C4-2B (cell line): Measurements from ENCODE around the gene OPCML.

Source experiments
- H3K27ac ChIP-seq: fragments of 450-650 bp; 2 replicates; pipeline ENCODE4 v1.5.1; 2017
- CTCF ChIP-seq: fragments of 450-650 bp; conservative IDR thresholded peaks from 2 replicates; pipeline ENCODE4 v1.5.1; 2017; ENCODE audit warnings: mild to moderate bottlenecking
- ZFX ChIP-seq: fragments of 450-650 bp; IDR thresholded peaks from 2 replicates; pipeline ENCODE4 v1.6.1; 2017

The OPCML gene

GRCh38 chr11:133047036-133047770 is 485.1 kb downstream of the OPCML start:
- TF ChIP-seq ZFX (no peak), CTCF (no peak)
- H3K27ac ChIP-seq = no peak overlapping the region

GRCh38 chr11:133046252-133046651 is 486.0 kb downstream of the OPCML start:
- TF ChIP-seq CTCF = no peak
- TF ChIP-seq ZFX = no peak
- H3K27ac ChIP-seq = no peak overlapping the region

GRCh38 chr11:133041928-133042882 is 490.1 kb downstream of the OPCML start:
- TF ChIP-seq CTCF = no peak
- TF ChIP-seq ZFX = no peak
- no peak overlapping the region for H3K27ac ChIP-seq

GRCh38 chr11:133041181-133041580 is 491.1 kb downstream of the OPCML start:
- TF ChIP-seq CTCF (no peak), ZFX (no peak)
- no peak overlapping the region for H3K27ac ChIP-seq

GRCh38 chr11:133040289-133040900 is 491.9 kb downstream of the OPCML start:
- TF ChIP-seq ZFX (no peak), CTCF (no peak)

GRCh38 chr11:133038850-133039249 is 493.5 kb downstream of the OPCML start:
- H3K27ac ChIP-seq = no peak overlapping the region
- TF ChIP-seq ZFX (no peak), CTCF (no peak)

More at GRCh38 chr11:133040289-133040900, 491.9 kb downstream of the OPCML start:
- H3K27ac ChIP-seq = no peak overlapping the region
